GM15510 (cell line): ENCODE measurements around the gene ITPR1.

ENCODE experiments used
- POLR2A ChIP-seq: IDR thresholded peaks from 3 replicates; pipeline ENCODE4 v1.6.1; 2011; ENCODE audit warnings: borderline replicate concordance; ENCODE audit not compliant: insufficient read length; ENCODE audit errors: extremely low read depth

Gene ITPR1

DNA sequence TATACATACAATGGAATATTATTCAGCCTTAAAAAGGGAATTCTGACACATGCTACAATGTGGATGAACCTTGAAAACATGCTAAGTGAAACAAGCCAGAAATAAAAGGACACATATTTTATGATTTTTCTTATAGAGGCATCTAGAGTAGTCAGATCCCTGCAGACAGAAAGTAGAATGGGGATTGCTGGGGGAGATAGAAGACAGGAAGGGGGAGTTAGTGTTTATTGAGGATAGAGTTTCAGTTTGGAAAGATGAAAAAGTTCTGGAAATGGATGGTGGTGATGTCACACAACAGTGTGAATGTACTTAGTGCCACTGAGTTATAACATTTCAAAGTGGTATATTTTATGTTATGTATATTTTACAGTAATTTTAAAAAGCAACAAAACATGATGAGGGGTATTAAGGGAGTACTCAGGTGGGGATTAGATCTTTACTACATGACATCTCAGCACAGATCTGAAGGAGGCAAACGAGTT is 4.7 kb downstream of the ITPR1 start:
- no peak for TF ChIP-seq POLR2A

DNA sequence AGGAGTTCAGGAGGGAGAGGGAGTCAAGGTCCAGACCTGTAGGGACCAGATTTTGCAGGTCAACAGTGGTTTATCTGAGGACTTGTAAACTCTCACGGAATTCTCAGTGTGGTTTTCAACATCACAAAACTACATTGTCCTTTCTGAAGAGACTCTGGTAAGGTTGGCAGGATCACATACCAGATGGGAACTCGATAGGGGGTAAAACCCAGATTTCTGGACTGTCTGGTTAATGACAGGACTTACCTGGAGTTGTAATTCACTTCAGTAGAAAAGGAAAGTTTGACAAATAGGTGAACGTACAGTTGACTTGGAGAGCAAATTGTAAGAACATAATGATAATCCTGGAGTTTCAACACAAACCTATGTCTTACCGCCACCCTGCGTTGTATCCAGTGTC is 5.3 kb downstream of the ITPR1 start:
- no peak for TF ChIP-seq POLR2A

DNA sequence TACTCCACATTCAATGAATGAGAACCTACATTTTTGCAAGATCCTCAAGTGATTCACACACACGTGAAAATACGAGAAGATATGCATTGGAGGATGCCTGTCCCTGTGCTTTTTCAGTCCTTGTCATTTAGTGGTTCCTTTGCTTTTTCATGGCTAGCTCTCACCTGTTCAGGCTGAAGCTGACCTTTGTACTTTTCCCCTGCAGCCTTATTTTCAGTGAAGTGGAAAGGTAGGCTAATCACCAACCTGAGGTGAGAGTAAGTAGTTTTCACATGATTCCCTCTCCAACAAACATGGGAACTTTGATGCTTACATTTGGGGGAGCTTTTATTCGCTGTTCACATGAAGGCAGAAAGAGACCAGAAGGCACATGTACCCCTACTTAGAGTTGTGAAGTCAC is 8.3 kb downstream of the ITPR1 start:
- no peak for TF ChIP-seq POLR2A

DNA sequence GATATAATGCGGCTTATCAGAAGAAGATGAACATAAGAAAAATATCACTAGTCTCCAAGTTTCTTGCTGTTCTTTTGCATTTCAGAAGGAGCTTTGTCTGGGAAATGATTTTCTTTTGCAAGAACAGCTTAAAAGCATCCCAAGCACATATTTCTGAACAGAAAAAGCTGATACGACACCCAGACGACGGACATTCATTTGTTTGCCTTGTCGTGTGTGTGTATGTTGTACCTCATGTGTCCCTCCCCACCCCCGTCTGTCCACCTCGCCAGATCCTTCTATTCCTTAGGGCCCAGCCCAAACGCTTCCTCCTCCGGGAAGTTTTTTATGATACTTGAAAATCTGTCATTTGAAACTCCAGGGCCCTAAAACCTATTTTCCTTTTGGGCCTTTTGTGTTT is 8.8 kb downstream of the ITPR1 start:
- TF ChIP-seq POLR2A = no peak

DNA sequence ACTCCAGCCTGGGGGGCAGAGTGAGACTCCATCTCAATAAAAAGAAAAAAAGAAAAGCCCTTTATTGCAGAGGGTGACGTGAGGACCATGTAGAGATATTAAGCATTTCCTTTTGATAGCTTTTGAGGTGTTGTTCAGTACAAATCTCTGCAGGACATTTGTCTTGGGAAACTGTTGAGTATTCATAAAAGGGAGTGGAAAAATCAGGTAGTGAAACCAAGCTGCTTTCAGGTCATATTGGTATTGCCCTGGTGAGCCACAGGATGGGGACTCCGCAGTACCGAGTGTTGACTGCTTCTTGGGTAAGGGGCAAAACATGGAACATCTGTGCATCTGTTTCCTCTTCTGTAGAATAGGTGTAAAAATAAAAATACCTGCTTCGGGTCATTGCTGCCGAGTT is 9.9 kb downstream of the ITPR1 start:
- TF ChIP-seq POLR2A = no peak

DNA sequence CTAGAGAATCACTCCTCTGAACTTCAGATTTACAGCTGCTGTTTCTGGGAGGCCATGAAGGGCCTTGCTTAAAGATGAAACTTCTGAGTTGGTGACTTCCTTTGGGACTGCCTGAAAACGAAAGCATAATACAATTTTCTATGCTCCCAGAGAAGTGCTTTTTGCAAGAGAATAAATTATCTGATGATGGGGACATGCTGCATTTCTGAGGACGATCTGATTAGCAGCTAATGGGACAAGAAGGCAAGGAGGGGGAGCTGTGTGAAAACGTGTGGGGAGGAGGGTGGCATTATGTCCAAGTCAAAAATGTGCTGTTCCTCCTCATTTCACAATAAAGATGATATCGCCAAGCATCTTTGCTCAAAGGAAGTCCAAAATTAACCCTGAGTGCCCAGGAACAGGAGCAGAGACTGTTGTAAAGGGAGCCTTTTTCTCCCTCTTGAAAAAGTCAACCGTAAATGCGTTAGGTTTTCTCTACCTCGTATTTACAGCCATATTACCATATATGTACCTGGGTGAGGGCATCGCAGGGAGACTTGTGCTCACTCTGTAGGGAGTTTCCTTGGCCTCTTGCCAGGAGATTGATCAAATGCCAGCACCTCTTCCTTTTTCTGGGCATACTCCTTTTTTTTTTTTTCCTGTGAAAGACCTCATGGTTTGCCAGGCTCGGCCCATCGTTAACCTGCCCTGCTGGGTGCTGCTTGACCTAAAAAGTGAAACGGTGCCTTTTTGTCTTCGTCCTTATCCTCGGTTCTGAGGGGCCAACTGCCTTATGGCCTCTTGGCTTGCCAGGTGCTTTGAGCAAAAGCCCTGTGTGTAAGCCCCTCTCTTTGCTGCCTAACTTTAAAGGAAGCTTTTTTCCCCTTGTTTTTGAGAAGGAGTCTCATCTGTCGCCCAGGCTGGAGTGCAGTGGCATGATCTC is 11.5 kb downstream of the ITPR1 start:
- no peak for TF ChIP-seq POLR2A

DNA sequence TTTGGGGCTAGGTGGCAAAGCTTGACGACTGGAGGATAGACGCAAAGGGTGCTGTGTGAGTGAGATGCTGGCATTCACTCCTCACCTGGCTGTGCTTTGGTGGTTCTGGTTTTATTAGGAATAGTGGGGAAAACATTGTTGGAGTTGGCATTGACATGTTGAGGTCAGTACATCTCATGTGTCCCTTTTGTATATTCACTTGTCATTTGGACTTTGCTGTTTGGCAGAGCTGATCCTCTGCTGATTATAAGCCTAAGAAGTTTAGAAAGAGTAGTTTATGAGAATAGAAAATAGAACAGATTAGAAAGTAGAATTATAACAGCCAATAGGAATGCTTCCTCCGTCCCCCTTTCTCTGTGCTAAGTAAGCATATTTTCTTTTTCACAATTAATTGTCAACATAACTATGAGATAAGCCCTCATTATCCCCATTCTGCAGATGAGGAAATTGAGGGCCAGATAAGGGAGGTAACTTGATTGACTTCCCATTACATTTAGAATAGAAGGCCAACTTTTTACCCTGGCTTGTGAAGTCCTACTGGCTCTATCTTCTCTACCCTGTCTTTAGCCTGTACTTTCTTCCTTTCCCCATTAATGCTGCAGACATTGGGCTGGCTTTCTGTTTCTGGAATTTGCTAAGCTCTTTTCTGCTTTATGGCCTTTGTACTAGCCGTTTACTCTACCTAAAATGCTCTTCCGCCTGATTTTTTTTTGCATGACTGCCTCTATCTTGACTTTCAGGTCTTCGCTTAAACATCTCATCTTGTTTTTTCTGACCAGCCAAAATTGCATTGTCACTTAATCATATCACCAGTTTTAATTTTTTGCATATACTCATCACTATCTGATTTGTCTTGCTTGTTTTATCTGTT is 12.8 kb downstream of the ITPR1 start:
- no peak for TF ChIP-seq POLR2A

DNA sequence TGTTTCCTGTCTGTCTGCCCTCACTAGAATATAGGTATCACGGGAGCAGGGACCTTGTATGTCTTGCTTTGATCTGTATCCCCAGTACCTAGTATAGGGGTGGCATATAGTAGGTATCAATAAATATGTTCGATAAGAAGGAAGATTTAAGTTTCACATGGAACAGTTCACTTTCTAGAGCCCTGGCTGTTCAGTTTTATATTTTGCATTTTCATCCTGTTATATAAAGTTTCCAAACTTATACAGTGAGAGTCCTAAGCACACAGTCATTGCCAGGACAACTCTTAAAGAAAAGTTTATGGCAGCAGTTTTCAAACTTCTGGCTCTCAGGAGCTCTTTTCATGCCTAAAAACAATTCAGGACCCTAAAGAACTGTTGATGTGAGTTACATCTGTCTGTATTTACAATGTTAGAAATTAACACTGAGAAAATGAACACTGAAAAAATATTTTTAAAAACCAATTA is 13.4 kb downstream of the ITPR1 start:
- no peak for TF ChIP-seq POLR2A

DNA sequence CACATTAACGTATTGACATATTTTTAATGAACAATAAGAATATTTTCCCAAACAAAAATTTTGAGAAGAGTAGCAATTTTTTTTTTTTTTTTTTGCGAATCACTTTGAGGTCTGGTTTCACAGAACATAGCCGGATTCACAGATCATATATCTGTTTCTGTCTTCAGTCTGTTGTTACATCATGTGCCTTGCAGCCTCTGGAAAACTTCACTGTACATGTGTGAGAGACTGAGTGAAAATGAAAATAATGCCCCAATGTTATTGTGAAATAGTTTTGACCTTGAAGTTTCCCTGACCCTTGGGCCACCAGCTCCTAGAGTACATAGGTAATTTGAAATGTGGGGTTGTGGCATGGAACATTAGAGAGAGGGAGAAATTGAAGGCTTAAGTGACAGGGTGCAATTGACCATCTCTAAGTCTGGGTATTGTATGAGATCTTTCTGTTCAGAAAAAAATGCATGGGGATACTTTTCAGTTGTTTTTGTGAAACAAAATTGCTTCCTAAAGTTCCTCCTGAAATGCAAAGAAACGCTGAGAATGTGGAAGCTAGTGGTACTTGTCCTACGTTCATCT is 14.0 kb downstream of the ITPR1 start:
- no peak for TF ChIP-seq POLR2A

DNA sequence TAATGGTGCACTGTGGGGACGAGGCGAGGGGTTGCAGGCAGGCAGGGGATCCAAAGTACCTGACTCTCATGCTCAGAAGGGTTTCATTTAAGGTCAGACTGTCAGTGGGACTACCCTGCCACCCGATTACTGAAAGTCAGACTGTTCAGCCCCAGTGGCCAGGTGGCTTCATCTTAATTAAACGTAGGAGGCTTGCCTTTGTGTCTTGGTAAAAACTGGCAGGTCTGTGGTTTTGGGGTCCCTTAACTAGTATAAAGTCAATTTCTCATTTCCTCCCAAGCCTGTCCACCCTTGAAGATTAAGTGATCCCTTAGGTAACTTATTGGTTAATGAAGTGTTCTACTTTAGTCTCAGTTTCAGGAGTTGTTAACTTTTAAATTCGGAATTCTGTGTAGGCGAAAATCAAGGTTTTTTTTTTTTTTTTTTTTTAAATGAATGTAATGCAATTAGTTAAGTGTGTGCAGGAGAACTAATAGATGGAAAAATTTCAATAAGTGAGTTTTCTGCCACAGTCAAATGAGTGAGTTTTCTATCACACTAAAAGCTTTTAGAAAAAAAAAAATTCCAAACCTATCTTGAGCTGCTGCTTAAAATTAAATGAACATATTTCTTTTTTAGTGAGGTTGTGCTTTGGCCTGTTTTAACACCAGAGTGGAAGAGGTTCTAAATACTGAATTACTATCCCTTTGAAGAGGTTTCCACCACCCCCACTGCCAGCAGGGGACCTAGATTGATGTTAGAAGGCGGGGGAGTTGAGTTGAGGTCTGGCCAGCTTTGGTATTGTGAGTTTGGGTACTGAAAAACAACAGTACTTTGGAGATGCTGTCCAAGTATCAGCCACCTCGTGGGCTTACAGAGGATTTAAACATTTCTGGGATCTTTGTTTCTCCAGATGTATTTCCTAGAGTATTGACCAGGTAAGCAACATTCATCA is 15.2 kb downstream of the ITPR1 start:
- TF ChIP-seq POLR2A = no peak

DNA sequence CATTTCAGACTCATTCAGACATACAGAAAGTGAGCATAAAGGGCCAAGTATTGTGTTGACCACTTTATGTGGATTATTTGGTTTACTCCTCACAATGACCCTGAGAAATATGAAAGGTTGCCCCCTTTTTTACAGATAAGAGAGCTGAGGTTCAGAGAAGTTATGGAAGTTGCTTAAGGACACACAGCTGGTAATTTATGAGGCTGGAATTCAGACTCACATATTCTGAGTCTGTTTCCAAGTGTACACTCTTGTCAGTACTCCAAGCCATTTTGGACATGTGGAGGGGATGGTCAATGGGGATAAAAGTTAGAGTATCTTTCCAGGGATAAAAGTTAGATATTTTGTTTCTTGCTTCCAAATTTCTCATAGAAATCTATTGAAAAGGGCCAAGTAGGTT is 15.9 kb downstream of the ITPR1 start:
- TF ChIP-seq POLR2A = no peak

DNA sequence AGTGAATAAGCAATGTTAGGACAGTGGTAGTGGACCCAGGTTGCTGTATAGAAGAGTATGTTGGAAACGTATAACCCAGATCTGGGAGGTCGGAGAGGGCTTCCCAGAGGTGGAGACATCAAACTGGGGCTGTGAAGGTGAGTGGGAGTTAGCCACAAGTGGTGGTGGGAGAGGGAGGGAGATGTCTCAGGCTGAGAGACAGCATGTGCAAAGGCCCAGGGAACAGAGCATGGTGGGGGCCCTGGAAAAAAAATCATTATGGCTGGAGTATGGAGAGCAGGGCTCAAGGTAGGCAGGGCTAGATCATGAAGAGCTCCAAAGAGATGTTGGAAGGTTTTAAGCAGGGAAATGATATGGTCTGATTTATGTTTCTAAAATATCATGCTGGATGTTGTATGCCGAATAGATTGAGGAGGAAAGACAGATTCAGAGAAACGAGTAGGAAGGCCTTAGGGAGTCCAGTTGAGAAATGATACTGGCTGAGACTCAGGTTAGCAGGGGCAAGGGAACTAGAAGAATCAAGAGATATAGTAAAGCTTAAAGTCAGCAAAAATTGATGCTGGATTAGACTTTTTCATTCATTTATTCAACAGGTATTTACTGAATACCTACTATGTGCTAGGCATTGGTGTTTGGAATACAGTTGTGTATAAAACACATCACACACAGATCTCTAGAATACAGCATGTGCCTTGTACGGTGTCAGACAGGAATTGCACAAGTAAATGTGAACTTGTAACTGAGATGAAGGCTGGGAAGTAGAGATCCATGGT is 17.0 kb downstream of the ITPR1 start:
- no peak for TF ChIP-seq POLR2A
